Keratinocyte (primary cell): ENCODE data around the gene AGL. TPM values are rescaled to one million over a fixed set of nuclear protein-coding genes. Genes with fewer than 3 reads are reported as not detected.

Source experiments
- DNase-seq: peaks from one replicate; pipeline ENCODE4 v3.0.0-alpha.2; 2011; ENCODE audit warnings: low read depth, missing footprints, low spot score
- FAIRE-seq: peaks from 2 replicates; lab custom pipeline; 2011; peaks lifted over from hg19 to GRCh38; lab: Jason Lieb, UNC
- H2AFZ ChIP-seq: 2 replicates; pipeline ENCODE4 v1.6.0; 2012; ENCODE audit warnings: low read length, control low read depth, inconsistent platforms; ENCODE audit not compliant: control insufficient read depth
- H3K27ac ChIP-seq: 2 replicates; pipeline ENCODE4 v1.5.1; 2011; ENCODE audit warnings: low read length; ENCODE audit not compliant: control insufficient read depth, insufficient read depth
- H3K27me3 ChIP-seq: 3 replicates; pipeline ENCODE4 v1.6.0; 2011; ENCODE audit warnings: low read length; ENCODE audit not compliant: control insufficient read depth, insufficient read depth; ENCODE audit errors: extremely low read depth
- H3K36me3 ChIP-seq, 2 experiments: 2 replicates in 1 of 2; 3 replicates in 1 of 2; pipeline ENCODE4 v1.5.1; 2011; ENCODE audit warnings: low read length in 2 of 2, mild to moderate bottlenecking in 1 of 2; ENCODE audit not compliant: control insufficient read depth in 2 of 2, insufficient read depth in 2 of 2; ENCODE audit errors: extremely low read depth in 1 of 2
- H3K4me1 ChIP-seq: 3 replicates; pipeline ENCODE4 v1.5.1; 2011; ENCODE audit warnings: low read length; ENCODE audit not compliant: control insufficient read depth, insufficient read depth; ENCODE audit errors: extremely low read depth
- H3K4me2 ChIP-seq: 3 replicates; pipeline ENCODE4 v1.6.0; 2011; ENCODE audit warnings: low read depth, low read length; ENCODE audit not compliant: control insufficient read depth, insufficient read depth; ENCODE audit errors: extremely low read depth
- H3K4me3 ChIP-seq, 3 experiments: fragments of 200-600 bp in 1 of 3; sonication (generic) in 1 of 3; 2 replicates in 2 of 3; 3 replicates in 1 of 3; pipeline ENCODE4 v1.5.1; 2011 to 2016; ENCODE audit warnings: low read length in 3 of 3, mild to moderate bottlenecking in 3 of 3, control low read depth in 2 of 3, inconsistent platforms in 1 of 3, low read depth in 1 of 3, mixed read lengths in 1 of 3, mixed run types in 1 of 3, moderate library complexity in 1 of 3; ENCODE audit not compliant: control insufficient read depth in 2 of 3, insufficient read depth in 2 of 3; ENCODE audit errors: extremely low read depth in 1 of 3
- H3K79me2 ChIP-seq: 2 replicates; pipeline ENCODE4 v1.6.0; 2012; ENCODE audit warnings: low read length; ENCODE audit not compliant: control insufficient read depth, insufficient read depth
- H3K9ac ChIP-seq: 3 replicates; pipeline ENCODE4 v1.6.0; 2011; ENCODE audit warnings: low read length; ENCODE audit not compliant: control insufficient read depth, insufficient read depth; ENCODE audit errors: extremely low read depth
- H3K9me1 ChIP-seq: 3 replicates; pipeline ENCODE4 v1.6.0; 2011; ENCODE audit warnings: low read length; ENCODE audit not compliant: control insufficient read depth, insufficient read depth; ENCODE audit errors: extremely low read depth
- H3K9me3 ChIP-seq: 2 replicates; pipeline ENCODE4 v1.5.1; 2012; ENCODE audit warnings: low read depth, low read length; ENCODE audit not compliant: control insufficient read depth
- H4K20me1 ChIP-seq: 3 replicates; pipeline ENCODE4 v1.6.0; 2011; ENCODE audit warnings: low read length; ENCODE audit not compliant: control insufficient read depth, insufficient read depth; ENCODE audit errors: extremely low read depth
- EZH2 ChIP-seq: IDR thresholded peaks from one replicate; pipeline ENCODE4 v1.6.1; 2012; ENCODE audit warnings: inconsistent platforms, mild to moderate bottlenecking, low read length, moderate library complexity
- dilution Hi-C: fragments of 300-500 bp; cut with MboI; formaldehyde crosslinking; loops from one replicate; pipeline ENCODE4 v1.7.0; 2020; ENCODE audit warnings: low sequenced_read_pairs; ENCODE audit not compliant: extremely low pct_ligation_motif_present
- polyA plus RNA-seq, 5 experiments: library from polyadenylated mRNA; depleted of rRNA in 3 of 5; stranded (reverse) in 3 of 5; stranded (forward) in 1 of 5; unstranded in 1 of 5; fragments of >200 nt; gene quantifications; 1 replicate in 1 of 5; 2 replicates in 3 of 5; 3 replicates in 1 of 5; pipeline versions ENCODE4 v1.2.1 to v1.2.3, GENCODE V29; 2011 to 2012; ENCODE audit warnings: missing spikeins in 2 of 5, low read depth in 1 of 5, low replicate concordance in 1 of 5
- TF ChIP-seq, protein P1 (sequence below), 3 experiments: IDR thresholded peaks in 1 of 3; conservative IDR thresholded peaks in 1 of 3; optimal IDR thresholded peaks in 1 of 3; 2 replicates in 2 of 3; 3 replicates in 1 of 3; pipeline versions ENCODE3 to v1.5.1; 2011; ENCODE audit warnings: low read length in 3 of 3, mild to moderate bottlenecking in 3 of 3, moderate library complexity in 2 of 3, control low read depth in 1 of 3, inconsistent platforms in 1 of 3; ENCODE audit not compliant: insufficient read depth in 2 of 3; ENCODE audit errors: extremely low read depth in 1 of 3

Gene AGL
- polyA plus RNA-seq, 1 donor (not counting 4 experiments of a cell fraction or from before 2014, with no cell fraction given) = 8.2 TPM

DNA sequence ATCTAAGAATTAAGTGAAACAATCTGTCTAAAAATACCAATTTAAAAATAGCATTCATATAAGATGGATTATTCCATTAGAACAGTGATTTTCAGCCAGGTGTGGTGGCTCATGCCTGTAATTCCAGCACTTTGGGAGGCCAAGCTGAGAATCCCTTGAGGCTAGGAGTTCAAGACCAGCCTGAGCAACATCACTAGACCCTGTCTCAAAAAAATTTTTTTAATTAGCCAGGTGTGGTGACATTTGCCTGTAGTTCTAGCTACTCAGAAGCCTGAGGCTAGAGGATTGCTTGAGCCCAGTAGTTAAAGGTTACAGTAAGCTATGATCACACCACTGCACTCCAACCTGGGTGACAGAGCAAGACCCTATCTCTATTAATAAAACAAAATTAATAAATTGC, 84.6 kb downstream of the AGL start:
- H3K4me3 ChIP-seq = no peak overlapping the region
- DNase-seq (no peak), FAIRE-seq (no peak)
- H4K20me1 ChIP-seq = no peaks in the 10 kb centered on the region
- no peaks in the 10 kb centered on the region for H3K4me1 ChIP-seq
- no peaks in the 10 kb centered on the region for H3K79me2 ChIP-seq
- no peak overlapping the region for H3K9ac ChIP-seq
- no peak overlapping the region for H3K4me2 ChIP-seq
- no peaks in the 10 kb centered on the region for H3K36me3 ChIP-seq
- TF ChIP-seq, protein P1, sequence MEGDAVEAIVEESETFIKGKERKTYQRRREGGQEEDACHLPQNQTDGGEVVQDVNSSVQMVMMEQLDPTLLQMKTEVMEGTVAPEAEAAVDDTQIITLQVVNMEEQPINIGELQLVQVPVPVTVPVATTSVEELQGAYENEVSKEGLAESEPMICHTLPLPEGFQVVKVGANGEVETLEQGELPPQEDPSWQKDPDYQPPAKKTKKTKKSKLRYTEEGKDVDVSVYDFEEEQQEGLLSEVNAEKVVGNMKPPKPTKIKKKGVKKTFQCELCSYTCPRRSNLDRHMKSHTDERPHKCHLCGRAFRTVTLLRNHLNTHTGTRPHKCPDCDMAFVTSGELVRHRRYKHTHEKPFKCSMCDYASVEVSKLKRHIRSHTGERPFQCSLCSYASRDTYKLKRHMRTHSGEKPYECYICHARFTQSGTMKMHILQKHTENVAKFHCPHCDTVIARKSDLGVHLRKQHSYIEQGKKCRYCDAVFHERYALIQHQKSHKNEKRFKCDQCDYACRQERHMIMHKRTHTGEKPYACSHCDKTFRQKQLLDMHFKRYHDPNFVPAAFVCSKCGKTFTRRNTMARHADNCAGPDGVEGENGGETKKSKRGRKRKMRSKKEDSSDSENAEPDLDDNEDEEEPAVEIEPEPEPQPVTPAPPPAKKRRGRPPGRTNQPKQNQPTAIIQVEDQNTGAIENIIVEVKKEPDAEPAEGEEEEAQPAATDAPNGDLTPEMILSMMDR (optimal IDR thresholded peaks at IDR 0.05 in 1 of 3, IDR thresholded peaks at IDR 0.05 in 1 of 3, conservative IDR thresholded peaks at IDR 0.05 in 1 of 3; ENCODE audit: extremely low read depth in 1 of 3, insufficient read depth in 2 of 3, low read length in 3 of 3) = no peak
- no peak for TF ChIP-seq EZH2
- H3K27ac ChIP-seq = no peak overlapping the region
- H3K9me1 ChIP-seq = no peaks in the 10 kb centered on the region
- dilution Hi-C loops = no loop called here
- H2AFZ ChIP-seq = no peak overlapping the region
- H3K9me3 ChIP-seq = no peaks in the 10 kb centered on the region
- H3K27me3 ChIP-seq = no peaks in the 10 kb centered on the region

DNA sequence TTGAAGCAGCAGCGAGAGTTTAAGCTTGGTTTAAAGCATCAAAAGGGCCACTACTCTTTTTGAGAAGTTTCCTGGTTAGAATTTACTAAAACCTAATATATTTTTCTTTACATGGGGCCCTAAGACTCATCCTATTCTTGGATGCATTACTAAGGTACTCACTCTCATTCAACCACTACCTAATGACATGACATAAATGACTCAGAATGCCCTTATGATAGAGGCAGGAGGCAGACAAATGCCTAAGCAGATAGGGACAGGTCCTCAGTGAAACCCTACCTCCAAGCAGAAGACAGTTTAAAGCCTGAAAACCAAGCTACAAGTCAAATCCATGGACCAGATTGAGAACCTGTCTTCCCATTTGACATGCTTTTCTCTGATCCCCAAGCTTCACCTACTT, 85.4 kb downstream of the AGL start:
- no peaks in the 10 kb centered on the region for H3K9me1 ChIP-seq
- TF ChIP-seq, protein P1 (optimal IDR thresholded peaks at IDR 0.05 in 1 of 3, IDR thresholded peaks at IDR 0.05 in 1 of 3, conservative IDR thresholded peaks at IDR 0.05 in 1 of 3; ENCODE audit: extremely low read depth in 1 of 3, insufficient read depth in 2 of 3, low read length in 3 of 3) = no peak
- no peak for TF ChIP-seq EZH2
- no peaks in the 10 kb centered on the region for H3K4me1 ChIP-seq
- no peak overlapping the region for H3K27ac ChIP-seq
- no peaks in the 10 kb centered on the region for H3K9me3 ChIP-seq
- no peak overlapping the region for H3K9ac ChIP-seq
- H3K27me3 ChIP-seq = no peaks in the 10 kb centered on the region
- no peaks in the 10 kb centered on the region for H4K20me1 ChIP-seq
- DNase-seq (no peak), FAIRE-seq (no peak)
- H3K4me3 ChIP-seq = no peak overlapping the region
- H3K79me2 ChIP-seq = no peaks in the 10 kb centered on the region
- no peak overlapping the region for H2AFZ ChIP-seq
- dilution Hi-C loops = no loop called here
- no peak overlapping the region for H3K4me2 ChIP-seq
- no peaks in the 10 kb centered on the region for H3K36me3 ChIP-seq
